ENCODE measurements around the gene BOC.

BOC gene

DNA sequence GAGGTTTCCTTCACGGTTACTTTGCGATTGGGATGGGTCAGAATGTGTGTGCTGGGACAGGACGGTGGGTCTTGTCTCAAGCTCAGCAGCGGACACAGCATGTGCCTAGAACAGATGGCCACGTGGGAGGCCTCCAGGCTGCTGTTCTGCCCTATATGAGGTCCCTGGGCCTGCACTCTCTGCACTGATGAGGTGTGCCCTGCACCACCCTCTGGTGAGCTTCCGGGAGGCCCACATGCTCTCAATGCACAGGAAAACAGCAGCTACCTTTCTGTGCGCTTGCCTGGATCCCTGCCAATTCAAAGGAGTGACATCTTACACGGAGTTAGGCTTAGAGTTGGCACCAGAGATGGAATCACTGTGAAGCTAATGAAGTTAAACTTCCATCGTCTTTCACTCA is 59.8 kb downstream of the BOC start:
- no peak for DNase-seq

DNA sequence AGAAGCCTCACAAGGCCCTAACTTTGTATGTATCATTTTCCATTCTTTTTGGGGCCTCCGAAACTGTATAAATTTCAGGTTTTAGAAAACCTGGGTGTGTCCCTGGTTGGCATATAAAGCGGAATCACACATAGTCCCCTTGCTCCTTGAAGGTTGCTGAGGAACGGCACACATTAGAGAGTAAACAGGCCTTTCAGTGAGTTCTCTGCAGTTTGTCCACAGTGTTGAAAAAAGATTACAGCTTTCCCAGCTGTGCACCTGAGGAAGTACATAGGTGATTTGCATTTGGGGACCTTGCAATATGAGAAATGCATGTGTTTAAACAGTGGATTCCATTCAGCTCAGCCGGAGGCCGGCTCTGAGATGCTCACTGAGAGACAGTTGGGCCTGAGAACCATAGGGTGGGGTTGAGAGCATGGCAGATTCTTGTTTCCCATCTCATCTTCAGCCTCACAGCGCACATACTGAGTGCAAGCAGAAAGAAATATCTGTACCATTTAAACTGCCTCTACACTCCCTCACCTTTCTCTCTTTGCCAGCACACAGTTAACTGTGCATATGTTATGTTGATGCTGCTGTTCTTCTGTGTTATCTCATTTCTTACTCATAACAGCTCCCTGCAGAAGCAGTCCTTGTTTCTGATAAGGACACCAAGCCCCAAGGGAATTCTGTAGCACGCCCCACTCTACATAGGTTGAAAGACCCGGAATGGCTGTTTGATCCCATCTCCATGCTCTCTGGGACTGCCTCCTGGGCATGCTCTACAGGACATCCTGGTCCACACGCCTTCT is 60.4 kb downstream of the BOC start:
- DNase-seq = no peak

DNA sequence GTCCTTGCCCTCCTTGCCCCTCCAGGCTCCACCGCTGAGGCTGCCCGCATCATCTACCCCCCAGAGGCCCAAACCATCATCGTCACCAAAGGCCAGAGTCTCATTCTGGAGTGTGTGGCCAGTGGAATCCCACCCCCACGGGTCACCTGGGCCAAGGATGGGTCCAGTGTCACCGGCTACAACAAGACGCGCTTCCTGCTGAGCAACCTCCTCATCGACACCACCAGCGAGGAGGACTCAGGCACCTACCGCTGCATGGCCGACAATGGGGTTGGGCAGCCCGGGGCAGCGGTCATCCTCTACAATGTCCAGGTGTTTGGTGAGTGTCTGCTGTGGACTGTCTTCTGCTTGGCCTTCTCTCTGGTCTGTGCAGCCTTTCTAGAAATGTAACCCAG is 61.0 kb downstream of the BOC start:
- DNase-seq = no peak

DNA sequence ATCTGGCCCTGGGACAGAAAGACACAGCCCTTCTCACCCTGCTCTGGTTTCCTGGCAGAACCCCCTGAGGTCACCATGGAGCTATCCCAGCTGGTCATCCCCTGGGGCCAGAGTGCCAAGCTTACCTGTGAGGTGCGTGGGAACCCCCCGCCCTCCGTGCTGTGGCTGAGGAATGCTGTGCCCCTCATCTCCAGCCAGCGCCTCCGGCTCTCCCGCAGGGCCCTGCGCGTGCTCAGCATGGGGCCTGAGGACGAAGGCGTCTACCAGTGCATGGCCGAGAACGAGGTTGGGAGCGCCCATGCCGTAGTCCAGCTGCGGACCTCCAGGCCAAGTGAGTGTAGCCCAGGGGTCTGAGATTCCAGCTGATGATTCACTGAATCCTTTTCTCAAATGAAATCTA is 61.7 kb downstream of the BOC start:
- DNase-seq = no peak

DNA sequence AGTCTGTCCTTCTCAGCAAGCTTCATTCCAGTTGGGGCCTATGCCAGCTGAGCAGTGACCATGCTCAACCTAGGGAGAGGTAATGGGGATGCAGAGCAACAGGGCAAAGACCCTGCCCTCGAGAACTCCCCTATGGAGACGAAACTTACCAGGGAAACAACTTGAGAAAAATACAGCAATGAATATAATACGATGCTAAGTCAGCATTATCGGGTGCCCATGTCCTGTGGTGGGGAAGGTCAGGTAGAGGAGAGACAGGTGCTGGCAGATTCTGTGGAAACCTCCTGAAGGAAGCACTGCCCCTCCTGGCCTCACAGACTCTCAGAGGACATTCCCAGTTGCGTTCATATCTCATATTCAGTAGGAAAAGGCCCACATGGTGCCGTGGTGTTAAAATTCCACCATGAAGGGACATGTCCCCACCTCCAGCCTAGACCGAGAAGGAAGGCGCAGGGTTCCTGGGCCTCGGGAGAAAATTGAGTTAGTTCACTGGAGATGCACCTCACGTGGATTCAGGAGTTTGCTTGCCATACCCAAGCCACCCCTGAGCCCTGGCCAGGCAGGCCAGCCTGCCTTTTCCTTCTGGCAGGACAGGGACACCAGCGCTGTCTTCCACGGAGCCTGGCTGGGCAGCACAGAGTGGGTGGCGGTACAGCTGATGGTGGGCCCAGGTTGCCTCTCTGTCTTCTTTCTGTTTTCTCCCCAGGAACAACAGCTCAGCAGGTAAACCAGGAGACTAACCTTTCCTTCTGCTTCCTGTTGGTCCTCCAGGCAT is 62.4 kb downstream of the BOC start:
- no peak for DNase-seq

DNA sequence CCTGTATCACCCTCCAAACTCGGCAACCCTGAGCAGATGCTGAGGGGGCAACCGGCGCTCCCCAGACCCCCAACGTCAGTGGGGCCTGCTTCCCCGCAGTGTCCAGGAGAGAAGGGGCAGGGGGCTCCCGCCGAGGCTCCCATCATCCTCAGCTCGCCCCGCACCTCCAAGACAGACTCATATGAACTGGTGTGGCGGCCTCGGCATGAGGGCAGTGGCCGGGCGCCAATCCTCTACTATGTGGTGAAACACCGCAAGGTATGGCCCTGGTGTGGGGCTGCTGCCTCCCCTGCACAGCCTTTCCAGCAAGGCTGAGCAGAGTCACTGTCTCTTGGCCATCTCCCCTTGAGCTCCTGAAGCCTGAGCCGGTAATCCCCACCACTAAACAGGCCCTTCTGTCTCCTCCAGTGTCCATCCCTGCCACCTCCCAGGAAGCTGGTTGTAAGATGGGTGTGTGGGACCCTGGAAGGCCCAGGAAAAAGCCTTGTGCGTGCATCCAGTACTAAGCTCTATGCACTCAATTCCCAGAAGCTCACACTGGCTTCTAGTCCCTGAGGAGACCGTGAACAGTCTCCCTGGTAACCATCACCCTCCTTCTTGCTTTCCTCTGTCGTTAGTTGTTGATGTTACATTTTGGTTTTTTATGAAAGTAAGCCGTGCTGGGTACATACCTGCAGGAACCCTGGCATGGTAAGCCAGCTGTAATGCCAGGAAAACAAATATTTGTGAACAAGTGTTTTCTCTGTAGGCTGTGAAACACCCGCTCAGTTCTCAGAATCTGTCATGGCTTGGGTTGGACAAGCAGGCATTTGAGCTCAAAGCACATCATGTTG is 63.3 kb downstream of the BOC start:
- DNase-seq = no peak

DNA sequence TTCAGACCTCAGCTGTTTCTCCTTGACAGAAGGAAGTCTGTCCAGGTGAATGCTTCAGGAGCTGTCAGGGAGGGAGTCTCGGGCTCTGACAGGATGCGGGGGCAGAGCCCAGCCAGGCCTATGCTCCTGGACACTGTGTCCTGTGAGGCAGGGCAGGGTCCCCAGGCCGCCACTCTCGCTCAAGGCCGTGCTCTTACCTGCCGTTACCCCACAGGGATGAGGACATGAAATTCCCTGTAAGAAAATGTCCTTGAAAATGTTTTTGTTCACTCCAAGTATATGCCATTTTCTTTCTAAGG is 63.9 kb downstream of the BOC start:
- DNase-seq = no peak

DNA sequence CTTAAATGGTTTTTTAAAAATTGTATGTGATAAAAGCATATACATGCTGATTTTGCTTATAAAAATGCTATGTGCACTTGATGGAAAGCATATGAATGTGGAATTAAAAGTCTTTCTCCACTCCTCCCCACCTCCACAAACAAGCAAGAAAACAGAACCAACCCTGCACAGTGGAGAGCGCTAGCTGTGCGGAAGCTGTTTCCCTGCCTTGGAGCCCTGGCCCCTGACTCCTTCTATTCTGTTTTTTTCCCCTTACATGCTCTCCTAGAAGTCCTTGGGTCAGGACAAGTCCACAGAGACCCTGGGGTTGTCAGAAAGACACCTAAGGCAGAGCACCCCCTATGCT is 64.2 kb downstream of the BOC start:
- no peak for DNase-seq

DNA sequence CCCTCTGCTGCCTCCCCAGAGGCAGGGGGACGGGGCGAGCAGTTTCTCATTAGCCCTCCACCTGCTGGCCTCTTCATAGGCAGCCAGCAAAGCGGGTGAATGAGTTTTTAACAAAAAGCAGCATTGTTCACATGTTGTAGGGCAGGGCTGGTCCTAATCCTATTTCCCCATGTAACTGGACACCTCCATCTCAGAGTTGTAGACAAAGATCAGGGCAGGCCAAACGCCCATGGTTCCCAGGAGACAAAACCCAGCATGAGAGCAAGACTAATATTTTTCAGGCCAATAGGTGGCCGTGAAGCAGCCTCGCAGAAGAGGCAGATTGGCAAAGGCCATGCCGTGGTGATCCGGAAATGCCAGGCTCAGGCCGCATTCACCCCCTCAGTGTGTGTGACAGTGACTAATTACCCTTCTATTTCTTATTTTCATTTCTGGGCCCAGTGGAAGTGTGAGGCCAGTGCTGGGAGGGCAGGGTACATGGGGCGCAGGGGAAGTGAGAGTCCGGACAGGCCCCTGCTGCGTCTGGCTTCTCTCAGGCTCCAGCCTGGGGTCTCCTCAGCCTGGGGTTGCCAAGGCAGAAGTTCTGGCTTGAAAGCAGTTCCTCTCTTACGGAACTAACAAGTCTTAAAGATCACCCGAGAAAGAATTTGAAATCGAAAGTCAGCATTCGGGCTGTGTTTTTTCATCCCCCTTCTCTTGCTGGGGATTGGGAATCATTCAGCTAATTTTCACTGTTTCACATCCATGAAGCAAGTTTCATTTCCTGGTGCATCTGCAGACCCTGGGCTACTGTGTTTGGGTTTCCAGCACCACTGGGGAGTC is 64.8 kb downstream of the BOC start:
- no peak for DNase-seq

DNA sequence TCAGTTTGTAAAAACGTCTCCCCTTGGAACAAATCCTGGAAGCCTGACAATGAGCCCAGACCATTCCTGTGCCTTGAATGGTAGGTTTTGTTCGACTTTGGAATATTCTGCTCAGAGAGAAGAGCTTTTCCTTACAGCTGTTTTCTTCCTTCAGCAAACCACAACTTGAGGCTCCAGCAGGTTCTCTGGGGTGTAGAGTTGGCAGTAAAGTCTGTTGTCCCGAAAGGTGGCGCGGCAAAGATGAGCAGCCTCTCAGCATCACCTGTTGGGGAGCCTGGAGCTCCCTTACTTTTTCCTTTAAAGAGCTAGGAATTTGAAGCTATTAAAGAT is 65.4 kb downstream of the BOC start:
- DNase-seq = no peak

DNA sequence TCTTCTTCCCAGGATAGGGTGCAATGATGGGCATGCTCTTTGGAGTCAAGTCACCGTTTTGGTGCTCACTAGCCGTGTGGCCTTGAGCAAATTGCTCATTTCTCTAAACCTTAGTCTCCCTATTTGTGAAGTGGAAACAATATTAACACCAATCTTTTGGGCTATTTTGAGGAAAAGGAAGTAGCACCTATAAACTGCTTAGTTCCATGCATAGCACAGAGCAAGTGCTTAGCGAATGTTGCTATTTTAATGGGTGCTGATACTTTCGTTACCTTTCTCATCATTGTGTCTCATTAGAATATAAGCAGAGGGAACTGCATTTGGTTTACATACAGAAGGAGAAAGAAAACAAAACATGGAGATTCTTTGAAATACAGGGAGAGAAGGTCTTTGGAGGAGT is 66.1 kb downstream of the BOC start:
- DNase-seq = no peak

DNA sequence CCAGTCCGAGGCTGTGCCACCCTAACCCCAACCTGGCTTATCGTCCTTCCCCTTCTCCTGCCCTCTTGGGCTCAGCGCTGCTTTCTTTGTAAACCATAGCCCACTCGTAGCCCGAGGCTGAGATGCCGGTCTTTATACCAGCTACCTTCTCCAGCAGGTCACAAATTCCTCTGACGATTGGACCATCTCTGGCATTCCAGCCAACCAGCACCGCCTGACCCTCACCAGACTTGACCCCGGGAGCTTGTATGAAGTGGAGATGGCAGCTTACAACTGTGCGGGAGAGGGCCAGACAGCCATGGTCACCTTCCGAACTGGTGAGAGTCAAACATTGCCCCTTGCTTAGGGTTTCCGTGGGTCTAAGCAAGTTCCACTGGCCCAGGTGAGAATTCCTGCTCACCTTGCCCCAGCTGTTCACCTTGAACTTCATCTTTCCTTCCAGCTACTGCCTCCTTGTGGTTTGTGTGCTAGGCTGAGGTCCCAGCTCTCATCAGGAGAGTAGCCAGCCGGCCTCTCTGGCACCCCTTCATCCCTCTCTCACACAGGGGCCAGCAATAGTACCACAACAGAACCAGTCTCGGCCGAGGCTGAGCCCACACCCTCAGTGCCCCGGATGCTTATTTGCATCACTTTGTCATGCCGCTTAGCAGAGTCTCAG is 66.7 kb downstream of the BOC start:
- no peak for DNase-seq

DNA sequence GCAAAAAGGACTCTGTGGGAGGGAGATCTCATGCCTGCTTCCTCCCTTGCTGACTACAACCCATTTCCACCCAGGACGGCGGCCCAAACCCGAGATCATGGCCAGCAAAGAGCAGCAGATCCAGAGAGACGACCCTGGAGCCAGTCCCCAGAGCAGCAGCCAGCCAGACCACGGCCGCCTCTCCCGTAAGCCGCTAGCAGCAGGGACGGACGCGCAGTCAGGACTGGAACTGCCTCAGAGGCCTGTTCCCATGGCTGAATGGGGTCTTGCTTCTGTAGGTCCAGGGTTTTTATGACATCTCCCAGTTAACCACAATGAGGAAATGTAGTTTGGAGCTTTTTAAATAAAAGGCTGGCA is 67.2 kb downstream of the BOC start:
- DNase-seq = no peak

DNA sequence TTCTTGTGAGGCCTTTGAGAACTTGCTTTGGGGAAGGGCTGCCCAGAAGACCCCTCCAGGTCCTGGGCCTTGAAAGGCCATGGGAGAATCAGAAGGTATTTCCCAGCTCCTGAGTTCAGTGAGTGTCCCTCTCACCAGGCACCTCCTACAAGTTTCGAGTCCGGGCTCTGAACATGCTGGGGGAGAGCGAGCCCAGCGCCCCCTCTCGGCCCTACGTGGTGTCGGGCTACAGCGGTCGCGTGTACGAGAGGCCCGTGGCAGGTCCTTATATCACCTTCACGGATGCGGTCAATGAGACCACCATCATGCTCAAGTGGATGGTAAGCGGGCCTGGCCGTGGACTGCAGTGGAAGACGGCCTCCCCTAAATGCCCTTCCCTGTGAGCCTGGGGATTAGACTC is 68.3 kb downstream of the BOC start:
- DNase-seq = no peak

DNA sequence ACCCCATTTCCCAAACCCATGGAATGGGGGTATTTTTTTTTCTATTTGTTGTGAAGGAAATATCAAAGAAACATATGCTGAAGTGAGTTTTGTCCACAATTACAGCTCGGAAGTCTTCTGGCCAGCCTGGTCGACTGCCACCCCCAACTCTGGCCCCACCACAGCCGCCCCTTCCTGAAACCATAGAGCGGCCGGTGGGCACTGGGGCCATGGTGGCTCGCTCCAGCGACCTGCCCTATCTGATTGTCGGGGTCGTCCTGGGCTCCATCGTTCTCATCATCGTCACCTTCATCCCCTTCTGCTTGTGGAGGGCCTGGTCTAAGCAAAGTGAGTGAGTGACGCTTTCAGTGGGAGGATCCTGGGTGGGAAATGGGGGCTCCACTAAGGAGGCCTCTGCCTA is 71.9 kb downstream of the BOC start:
- no peak for DNase-seq

DNA sequence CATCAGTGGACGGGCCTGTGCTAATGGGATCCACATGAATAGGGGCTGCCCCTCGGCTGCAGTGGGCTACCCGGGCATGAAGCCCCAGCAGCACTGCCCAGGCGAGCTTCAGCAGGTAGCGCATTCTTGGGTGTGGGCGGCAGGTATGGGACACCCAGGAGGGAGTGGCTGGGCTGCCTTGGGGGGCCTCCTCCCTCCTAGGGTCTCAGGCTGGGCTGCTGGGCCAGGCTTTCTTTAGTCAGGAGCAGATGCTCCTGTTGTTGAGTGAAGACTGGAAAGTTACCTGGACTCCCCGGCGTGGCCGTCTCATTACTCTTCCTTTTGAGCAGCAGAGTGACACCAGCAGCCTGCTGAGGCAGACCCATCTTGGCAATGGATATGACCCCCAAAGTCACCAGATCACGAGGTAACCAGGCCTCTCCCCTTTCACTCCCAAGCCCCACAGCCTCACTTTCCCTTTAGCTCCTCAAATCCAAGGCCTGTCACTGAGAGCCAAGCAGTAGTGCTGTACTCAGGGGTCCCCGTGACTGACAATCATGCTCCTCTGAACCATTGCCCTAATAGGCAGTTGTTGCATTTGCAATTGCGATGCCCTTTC is 73.2 kb downstream of the BOC start:
- no peak for DNase-seq

DNA sequence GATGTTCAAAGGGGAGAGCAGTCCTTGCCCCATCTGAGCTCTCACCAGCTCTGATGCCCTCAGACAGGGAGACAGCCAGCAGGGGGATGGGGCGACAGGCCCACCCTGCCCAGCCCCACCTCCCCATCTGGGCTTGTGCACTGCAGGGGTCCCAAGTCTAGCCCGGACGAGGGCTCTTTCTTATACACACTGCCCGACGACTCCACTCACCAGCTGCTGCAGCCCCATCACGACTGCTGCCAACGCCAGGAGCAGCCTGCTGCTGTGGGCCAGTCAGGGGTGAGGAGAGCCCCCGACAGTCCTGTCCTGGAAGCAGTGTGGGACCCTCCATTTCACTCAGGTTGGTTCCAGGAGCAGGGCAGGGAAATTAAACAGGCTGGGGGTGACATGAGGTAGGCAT is 73.9 kb downstream of the BOC start:
- no peak for DNase-seq

DNA sequence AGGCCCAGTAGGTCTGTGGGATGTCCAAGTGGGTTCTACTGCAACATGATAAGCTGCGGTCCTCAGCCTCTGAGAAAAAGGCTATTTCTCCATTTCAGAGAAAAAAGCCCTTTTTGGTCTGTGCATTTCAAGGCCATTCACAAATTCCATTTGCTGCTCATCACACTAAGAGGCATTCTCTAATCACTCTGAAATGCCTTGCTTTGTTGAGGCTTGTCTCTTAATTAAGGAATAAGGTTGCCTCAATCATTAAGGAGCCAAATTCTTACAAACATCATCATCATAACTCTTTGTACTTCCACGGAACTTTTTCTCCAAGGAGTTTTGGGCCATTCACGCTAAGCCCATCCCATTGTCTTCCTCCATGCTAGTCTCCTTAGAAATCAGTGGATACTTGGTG is 74.4 kb downstream of the BOC start:
- DNase-seq = no peak

DNA sequence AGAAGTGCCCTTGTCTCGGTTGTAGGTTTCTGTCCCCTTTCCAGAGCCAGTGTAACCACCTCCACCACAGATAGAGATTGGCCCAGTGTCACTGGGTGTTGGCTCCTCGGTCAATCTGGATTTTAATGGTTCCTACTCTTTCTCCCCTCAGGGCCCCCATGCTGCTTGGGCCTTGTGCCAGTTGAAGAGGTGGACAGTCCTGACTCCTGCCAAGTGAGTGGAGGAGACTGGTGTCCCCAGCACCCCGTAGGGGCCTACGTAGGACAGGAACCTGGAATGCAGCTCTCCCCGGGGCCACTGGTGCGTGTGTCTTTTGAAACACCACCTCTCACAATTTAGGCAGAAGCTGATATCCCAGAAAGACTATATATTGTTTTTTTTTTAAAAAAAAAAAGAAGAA is 75.2 kb downstream of the BOC start:
- no peak for DNase-seq

DNA sequence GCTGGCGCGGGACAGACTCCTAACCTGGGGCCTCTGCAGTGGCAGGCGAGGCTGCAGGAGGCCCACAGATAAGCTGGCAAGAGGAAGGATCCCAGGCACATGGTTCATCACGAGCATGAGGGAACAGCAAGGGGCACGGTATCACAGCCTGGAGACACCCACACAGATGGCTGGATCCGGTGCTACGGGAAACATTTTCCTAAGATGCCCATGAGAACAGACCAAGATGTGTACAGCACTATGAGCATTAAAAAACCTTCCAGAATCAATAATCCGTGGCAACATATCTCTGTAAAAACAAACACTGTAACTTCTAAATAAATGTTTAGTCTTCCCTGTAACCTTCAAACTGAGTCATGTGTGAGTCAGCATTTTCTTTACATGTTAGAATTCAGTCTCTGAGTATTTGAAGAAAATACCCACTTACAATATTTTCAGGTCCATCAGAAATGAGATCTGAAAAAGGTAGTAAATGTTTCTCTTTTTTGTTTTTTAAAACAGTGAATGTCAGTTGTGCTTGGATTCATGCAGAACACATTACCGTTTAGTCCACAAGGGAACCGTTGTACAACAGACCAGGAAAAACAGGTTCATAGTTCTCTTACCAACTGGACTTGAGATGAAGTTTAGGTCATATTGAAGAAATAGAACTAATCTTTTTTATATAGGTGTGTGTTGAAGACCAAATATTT is 75.9 kb downstream of the BOC start:
- DNase-seq = no peak

DNA sequence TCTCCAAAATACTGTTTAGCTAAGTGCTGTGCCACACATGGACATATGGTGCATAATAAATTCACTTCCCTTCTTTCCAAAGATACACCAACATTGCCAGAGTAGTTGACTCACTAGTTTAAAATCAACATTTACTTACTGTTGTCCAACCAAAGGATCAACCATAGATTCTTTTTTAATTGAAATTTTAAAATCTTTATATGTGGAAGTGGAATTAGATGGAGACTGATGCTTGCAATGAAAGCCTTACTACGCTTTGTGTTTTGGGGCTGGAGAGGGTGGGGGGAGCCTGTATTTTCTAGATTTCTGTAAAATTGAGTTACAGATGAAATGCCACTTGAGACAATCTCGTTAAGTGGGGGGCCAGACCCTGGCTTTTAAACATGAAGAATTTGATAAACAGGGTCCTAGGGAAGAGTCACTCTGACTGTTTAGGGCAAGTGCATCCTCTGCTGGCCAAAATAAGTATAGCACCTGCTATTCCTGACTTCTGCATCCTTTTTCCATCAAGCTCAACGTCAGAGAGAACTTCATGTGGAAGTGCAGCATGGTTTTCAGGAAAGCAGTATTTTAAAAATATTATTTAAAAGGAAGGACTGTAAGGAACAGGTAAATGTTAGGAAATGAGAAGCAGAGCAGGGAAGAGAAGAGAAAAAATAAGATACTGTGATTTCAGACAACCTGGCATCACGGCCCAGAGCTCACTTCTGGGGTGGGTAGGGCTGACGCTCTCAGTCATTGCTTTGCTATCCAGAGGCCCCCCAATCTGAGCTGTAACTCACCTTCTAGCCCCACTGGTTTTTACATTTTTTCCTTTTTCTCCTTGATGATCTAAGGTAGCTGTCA is 76.7 kb downstream of the BOC start:
- DNase-seq = peak; percentile 55
